ENCODE data around the gene CDH26. TPM values are rescaled to one million over a fixed set of nuclear protein-coding genes. Genes with fewer than 3 reads are reported as not detected.

The CDH26 gene
- total RNA-seq, 1 experiment from 2014 or later, result 1.2 TPM

DNA sequence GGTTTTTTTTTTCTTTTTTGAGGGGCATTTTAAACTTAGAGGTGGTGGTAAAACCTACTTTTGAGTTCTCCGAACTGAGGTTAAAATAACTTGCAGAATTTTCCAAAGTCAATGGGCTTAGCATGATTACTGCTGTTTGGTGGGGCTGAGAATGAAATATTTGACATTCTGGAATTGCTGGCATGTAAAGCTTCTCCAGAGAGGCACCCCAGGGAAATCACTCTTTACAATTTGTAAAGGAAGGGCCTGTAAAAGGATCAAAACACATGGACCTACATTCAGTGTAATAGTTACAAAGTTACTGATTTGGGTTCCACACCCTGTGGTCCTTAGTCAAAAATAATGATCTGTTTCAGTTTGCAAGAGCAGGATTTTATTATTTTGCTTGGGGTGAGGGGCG is 12.5 kb upstream of the CDH26 start:
- CTCF ChIA-PET, result interaction anchor here (0.6 to 2.9 kb wide), 4 partner anchors 9 to 112 kb away, joined by 3 to 12 read pairs (median 6); partner anchors contain the start of gene SYCP2
- H3K4me3 Mint-ChIP-seq (ENCODE audit: unreplicated experiment), result no peak overlapping the region

DNA sequence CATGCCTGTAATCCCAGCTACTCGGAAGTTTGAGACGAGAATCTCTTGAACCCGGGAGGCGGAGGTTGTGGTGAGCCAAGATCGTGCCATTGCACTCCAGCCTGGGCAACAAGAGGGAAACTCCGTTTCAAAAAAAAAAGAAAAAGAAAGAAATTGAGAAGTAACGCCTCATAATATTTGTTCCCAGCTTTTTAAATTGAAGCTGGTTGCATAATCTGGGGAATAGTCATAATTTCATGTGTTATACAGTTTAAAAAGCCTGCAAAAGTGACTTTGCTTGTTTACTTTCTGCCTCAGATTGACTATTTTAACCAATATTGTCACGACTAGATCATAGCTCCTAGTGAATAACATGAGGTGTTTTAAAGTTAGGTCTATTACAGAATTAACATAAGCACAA is 10.8 kb upstream of the CDH26 start:
- no peak for DNase-seq
- Histone ChIP-seq H3K4me3 (ENCODE audit: low read depth, low read length) (no peak overlapping the region), H3K27me3 (replicated peaks; ENCODE audit: control insufficient read depth, insufficient read depth, low read length) (no peaks in the 10 kb centered on the region), H3K9me3 (no peaks in the 10 kb centered on the region), H3K36me3 (ENCODE audit: control insufficient read depth, insufficient read depth, low read length) (no peaks in the 10 kb centered on the region; the same call in 1 of the 2 replicates), H3K4me1 (no peaks in the 10 kb centered on the region)
- Mint-ChIP-seq H3K4me1 (ENCODE audit: low read depth, unreplicated experiment) (peaks cover 7% of the 10 kb centered on the region), H3K36me3 (ENCODE audit: insufficient read depth, unreplicated experiment) (peaks cover 34% of the 10 kb centered on the region), H3K9me3 (ENCODE audit: unreplicated experiment) (no peaks in the 10 kb centered on the region), H3K27me3 (ENCODE audit: insufficient read depth, unreplicated experiment) (no peaks in the 10 kb centered on the region), H3K27ac (ENCODE audit: unreplicated experiment) (no peak overlapping the region), H3K4me3 (ENCODE audit: unreplicated experiment) (no peak overlapping the region)
- ChIA-PET POLR2A (no interaction called here), CTCF (interaction anchor here (1.2 to 1.6 kb wide), 2 partner anchors 8 to 13 kb away, joined by 3 to 4 read pairs; partner anchors contain the start of gene SYCP2)
- intact Hi-C loops (cut with micrococcal nuclease; ENCODE audit: unreplicated experiment), result loop anchor here (5.0 to 10.0 kb wide), 2 partner anchors 40 to 417 kb away; no protein-coding TSS in a partner anchor
- TF ChIP-seq, protein P1, sequence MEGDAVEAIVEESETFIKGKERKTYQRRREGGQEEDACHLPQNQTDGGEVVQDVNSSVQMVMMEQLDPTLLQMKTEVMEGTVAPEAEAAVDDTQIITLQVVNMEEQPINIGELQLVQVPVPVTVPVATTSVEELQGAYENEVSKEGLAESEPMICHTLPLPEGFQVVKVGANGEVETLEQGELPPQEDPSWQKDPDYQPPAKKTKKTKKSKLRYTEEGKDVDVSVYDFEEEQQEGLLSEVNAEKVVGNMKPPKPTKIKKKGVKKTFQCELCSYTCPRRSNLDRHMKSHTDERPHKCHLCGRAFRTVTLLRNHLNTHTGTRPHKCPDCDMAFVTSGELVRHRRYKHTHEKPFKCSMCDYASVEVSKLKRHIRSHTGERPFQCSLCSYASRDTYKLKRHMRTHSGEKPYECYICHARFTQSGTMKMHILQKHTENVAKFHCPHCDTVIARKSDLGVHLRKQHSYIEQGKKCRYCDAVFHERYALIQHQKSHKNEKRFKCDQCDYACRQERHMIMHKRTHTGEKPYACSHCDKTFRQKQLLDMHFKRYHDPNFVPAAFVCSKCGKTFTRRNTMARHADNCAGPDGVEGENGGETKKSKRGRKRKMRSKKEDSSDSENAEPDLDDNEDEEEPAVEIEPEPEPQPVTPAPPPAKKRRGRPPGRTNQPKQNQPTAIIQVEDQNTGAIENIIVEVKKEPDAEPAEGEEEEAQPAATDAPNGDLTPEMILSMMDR (IDR thresholded peaks at IDR 0.05; ENCODE audit: insufficient read depth in 1 of 2, low read depth in 1 of 2, low read length in 1 of 2, severe bottlenecking in 1 of 2, unreplicated experiment in 1 of 2), result no peak
- no TSS peak for BruUV-seq (replicated peaks)

More for the DNA sequence above, 12.5 kb upstream of the CDH26 start:
- no peak for DNase-seq
- intact Hi-C loops (cut with micrococcal nuclease; ENCODE audit: unreplicated experiment), result loop anchor here (5.0 to 10.0 kb wide), 2 partner anchors 42 to 419 kb away; no protein-coding TSS in a partner anchor
- no TSS peak for BruUV-seq (replicated peaks)
- POLR2A ChIA-PET, result interaction anchor here (0.7 to 1.6 kb wide), 2 partner anchors 13 to 20 kb away, joined by 3 to 4 read pairs; no protein-coding TSS in a partner anchor
- peaks cover 43% of the 10 kb centered on the region for H3K36me3 Mint-ChIP-seq (ENCODE audit: insufficient read depth, unreplicated experiment)
- Histone ChIP-seq H3K36me3 (ENCODE audit: control insufficient read depth, insufficient read depth, low read length) (no peaks in the 10 kb centered on the region; the same call in 1 of the 2 replicates), H3K4me1 (peaks cover 9% of the 10 kb centered on the region; the same call in 1 of the 2 replicates), H3K4me3 (ENCODE audit: low read depth, low read length) (no peak overlapping the region), H3K27me3 (replicated peaks; ENCODE audit: control insufficient read depth, insufficient read depth, low read length) (no peaks in the 10 kb centered on the region), H3K9me3 (no peaks in the 10 kb centered on the region)
- H3K27ac Mint-ChIP-seq (ENCODE audit: unreplicated experiment), result no peak overlapping the region
- no peaks in the 10 kb centered on the region for H3K9me3 Mint-ChIP-seq (ENCODE audit: unreplicated experiment)
- H3K27me3 Mint-ChIP-seq (ENCODE audit: insufficient read depth, unreplicated experiment), result no peaks in the 10 kb centered on the region
- TF ChIP-seq, protein P1 (IDR thresholded peaks at IDR 0.05; ENCODE audit: insufficient read depth in 1 of 2, low read depth in 1 of 2, low read length in 1 of 2, severe bottlenecking in 1 of 2, unreplicated experiment in 1 of 2), result no peak
- peaks cover 19% of the 10 kb centered on the region for H3K4me1 Mint-ChIP-seq (ENCODE audit: low read depth, unreplicated experiment)

DNA sequence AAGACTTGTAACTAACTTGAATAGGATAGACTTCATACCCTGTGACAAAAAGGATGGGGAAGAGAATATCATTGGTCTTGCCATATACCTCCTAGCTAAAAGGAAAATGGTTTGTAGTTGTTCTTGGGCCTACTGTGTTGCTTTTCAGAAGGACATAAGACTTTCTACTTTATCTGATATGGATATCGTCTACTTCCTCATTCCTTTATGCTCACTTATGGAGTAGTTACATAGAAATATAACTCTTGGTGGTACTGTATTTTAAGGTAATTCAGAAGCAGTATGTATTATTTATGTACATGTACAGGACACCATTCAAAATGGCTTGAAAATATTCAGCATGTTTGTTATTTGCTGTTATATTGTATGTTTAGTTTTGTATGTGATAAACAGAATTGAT is 10.0 kb upstream of the CDH26 start:
- BruUV-seq (replicated peaks), result no TSS peak
- no peaks in the 10 kb centered on the region for H3K9me3 Mint-ChIP-seq (ENCODE audit: unreplicated experiment)
- H3K4me3 Mint-ChIP-seq (ENCODE audit: unreplicated experiment), result no peak overlapping the region
- intact Hi-C loops (cut with micrococcal nuclease; ENCODE audit: unreplicated experiment), result loop anchor here (5.0 to 10.0 kb wide), 2 partner anchors 39 to 417 kb away; no protein-coding TSS in a partner anchor
- peaks cover 34% of the 10 kb centered on the region for H3K36me3 Mint-ChIP-seq (ENCODE audit: insufficient read depth, unreplicated experiment)
- Histone ChIP-seq H3K27me3 (replicated peaks; ENCODE audit: control insufficient read depth, insufficient read depth, low read length) (no peaks in the 10 kb centered on the region), H3K4me3 (ENCODE audit: low read depth, low read length) (no peak overlapping the region), H3K36me3 (ENCODE audit: control insufficient read depth, insufficient read depth, low read length) (no peaks in the 10 kb centered on the region; the same call in 1 of the 2 replicates), H3K4me1 (no peaks in the 10 kb centered on the region), H3K9me3 (no peaks in the 10 kb centered on the region)
- ChIA-PET POLR2A (no interaction called here), CTCF (interaction anchor here (0.7 to 1.0 kb wide), 3 partner anchors 8 to 102 kb away, joined by 7 to 10 read pairs (median 10); partner anchors contain the start of genes FAM217B and PPP1R3D)
- DNase-seq, result no peak
- TF ChIP-seq, protein P1 (IDR thresholded peaks at IDR 0.05; ENCODE audit: insufficient read depth in 1 of 2, low read depth in 1 of 2, low read length in 1 of 2, severe bottlenecking in 1 of 2, unreplicated experiment in 1 of 2), result no peak
- no peaks in the 10 kb centered on the region for H3K27me3 Mint-ChIP-seq (ENCODE audit: insufficient read depth, unreplicated experiment)
- peaks cover 7% of the 10 kb centered on the region for H3K4me1 Mint-ChIP-seq (ENCODE audit: low read depth, unreplicated experiment)
- no peak overlapping the region for H3K27ac Mint-ChIP-seq (ENCODE audit: unreplicated experiment)

Measured in Caco-2 (cell line).